Lower leg skin (tissue), 3 donors: ENCODE data around the gene MUC22.

Experiments
- CTCF ChIP-seq, 3 donors: fragments of 450-650 bp; IDR thresholded peaks; one replicate each; pipeline ENCODE4 v1.5.1; 2016; ENCODE audit warnings: antibody characterized with exemption in 3 of 3, mild to moderate bottlenecking in 3 of 3, moderate library complexity in 2 of 3
- POLR2A ChIP-seq, 2 donors: fragments of 450-650 bp; IDR thresholded peaks; one replicate each; pipeline ENCODE4 v1.6.1; 2016 to 2017; ENCODE audit warnings: antibody characterized with exemption in 2 of 2, mild to moderate bottlenecking in 1 of 2, moderate library complexity in 1 of 2

- TF ChIP-seq CTCF (IDR thresholded peaks at IDR 0.05) (no peak), POLR2A (IDR thresholded peaks at IDR 0.05) (no peak)
These were observed 37.8 kb downstream of the MUC22 start for GRCh38 chr6:31048099-31048498.
